Ovary (tissue), 3 donors: ENCODE data around the gene ATL3.

ENCODE experiments used
- CTCF ChIP-seq, 3 donors: fragments of 450-650 bp in 2 of 3; fragments of 200-600 bp in 1 of 3; IDR thresholded peaks; one replicate each; pipeline versions ENCODE4 v1.5.1 to v1.8.0; 2016 to 2022; ENCODE audit warnings: antibody characterized with exemption in 3 of 3, mild to moderate bottlenecking in 1 of 3
- POLR2A ChIP-seq: fragments of 450-650 bp; IDR thresholded peaks from one replicate; pipeline ENCODE4 v1.6.1; 2017; ENCODE audit warnings: antibody characterized with exemption, mild to moderate bottlenecking, moderate library complexity
- donor health status: DM: no; HTN: no; CAD: no.

DNA sequence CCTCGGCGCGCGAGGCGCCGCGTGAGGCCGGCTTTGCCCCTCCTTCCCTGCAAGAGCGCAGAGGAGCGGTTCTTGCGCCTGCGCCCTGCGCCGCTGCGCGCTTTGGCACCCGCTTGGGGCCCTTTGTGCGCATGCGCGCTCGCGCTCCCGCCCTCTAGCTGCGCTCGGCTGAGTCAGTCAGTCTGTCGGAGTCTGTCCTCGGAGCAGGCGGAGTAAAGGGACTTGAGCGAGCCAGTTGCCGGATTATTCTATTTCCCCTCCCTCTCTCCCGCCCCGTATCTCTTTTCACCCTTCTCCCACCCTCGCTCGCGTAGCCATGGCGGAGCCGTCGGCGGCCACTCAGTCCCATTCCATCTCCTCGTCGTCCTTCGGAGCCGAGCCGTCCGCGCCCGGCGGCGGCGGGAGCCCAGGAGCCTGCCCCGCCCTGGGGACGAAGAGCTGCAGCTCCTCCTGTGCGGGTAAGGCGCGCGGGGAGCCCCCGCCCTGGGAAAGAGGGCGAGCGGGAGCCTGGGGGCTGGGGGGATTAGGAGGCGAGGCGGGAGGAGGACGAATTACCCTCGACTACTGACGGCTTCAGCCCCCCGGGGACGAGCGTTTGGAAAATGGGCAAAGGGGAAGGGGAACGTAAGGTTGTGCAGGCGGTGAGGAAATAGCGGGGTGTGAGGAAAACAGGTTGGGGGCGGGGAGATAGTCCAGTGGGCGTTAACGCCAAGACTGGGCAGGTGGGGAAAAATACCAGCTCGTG lies 10.3 kb upstream of the ATL3 start, which contains the start of gene RTN3:
- TF ChIP-seq CTCF (IDR thresholded peaks at IDR 0.05) (peak; percentile 12 to 39 (median 31)), POLR2A (peak; percentile 92)
